ENCODE results near the gene ROBO4. TPM values are rescaled to one million over a fixed set of nuclear protein-coding genes. Genes with fewer than 3 reads are reported as not detected.
A peak's percentile ranks its signal among the peaks of the same experiment; 100 is the strongest.

ROBO4 gene
- total and polyA plus RNA-seq, 11 donors, result 16.3 to 63.5 (median 21.8) TPM

DNA sequence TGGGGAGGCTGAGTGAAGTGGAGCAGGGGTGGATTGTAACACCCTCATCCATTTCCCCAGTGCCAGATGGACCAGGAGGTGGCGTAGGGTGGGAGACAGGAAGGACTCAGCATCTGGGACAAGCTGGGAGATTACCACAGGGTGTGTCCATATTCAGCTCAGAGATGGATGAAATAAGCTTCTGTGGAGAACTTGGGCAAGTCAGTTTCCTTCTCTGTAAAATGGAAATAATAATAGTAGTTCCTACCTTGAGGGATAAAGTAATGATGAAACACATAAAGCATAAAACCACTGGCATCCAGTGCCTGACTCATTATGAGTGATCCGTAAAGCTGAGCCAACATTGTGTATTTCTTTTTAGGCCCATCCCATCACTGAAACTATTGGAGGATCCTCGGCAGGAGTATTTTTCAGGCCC, 607 bp upstream of the ROBO4 start:
- Histone ChIP-seq H3K4me1 (peaks cover 0 to 84% (median 43%) of the 10 kb centered on the region in 12 donors), H3K27ac (peak overlapping the region; percentile 74 to 93 (median 85)), H3K27me3 (no peaks in the 10 kb centered on the region), H3K9me3 (no peaks in the 10 kb centered on the region), H3K4me3 (peak overlapping the region in 6 of 12 donors; percentile 52 to 60 (median 58)), H3K36me3 (peaks cover 0 to 21% (median 5%) of the 10 kb centered on the region in 9 donors)
- WGBS, 4 donors, result 46 to 53% (median 51%) methylated on average over 3 of the region's 3 CpGs
- ATAC-seq (peak; percentile 37 to 64 (median 50)), DNase-seq (peak in 2 of 5 donors; percentile 49 to 54)
- TF ChIP-seq, protein P1, sequence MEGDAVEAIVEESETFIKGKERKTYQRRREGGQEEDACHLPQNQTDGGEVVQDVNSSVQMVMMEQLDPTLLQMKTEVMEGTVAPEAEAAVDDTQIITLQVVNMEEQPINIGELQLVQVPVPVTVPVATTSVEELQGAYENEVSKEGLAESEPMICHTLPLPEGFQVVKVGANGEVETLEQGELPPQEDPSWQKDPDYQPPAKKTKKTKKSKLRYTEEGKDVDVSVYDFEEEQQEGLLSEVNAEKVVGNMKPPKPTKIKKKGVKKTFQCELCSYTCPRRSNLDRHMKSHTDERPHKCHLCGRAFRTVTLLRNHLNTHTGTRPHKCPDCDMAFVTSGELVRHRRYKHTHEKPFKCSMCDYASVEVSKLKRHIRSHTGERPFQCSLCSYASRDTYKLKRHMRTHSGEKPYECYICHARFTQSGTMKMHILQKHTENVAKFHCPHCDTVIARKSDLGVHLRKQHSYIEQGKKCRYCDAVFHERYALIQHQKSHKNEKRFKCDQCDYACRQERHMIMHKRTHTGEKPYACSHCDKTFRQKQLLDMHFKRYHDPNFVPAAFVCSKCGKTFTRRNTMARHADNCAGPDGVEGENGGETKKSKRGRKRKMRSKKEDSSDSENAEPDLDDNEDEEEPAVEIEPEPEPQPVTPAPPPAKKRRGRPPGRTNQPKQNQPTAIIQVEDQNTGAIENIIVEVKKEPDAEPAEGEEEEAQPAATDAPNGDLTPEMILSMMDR (IDR thresholded peaks at IDR 0.05), result peak in 1 of 12 donors; percentile 23
- TF ChIP-seq POLR2A (IDR thresholded peaks at IDR 0.05), result no peak
- intact Hi-C loops (cut with DNase I), result loop anchor here in 2 of 10 donors (2.0 kb wide), 1 partner anchor 23 kb away; no protein-coding TSS in a partner anchor

DNA sequence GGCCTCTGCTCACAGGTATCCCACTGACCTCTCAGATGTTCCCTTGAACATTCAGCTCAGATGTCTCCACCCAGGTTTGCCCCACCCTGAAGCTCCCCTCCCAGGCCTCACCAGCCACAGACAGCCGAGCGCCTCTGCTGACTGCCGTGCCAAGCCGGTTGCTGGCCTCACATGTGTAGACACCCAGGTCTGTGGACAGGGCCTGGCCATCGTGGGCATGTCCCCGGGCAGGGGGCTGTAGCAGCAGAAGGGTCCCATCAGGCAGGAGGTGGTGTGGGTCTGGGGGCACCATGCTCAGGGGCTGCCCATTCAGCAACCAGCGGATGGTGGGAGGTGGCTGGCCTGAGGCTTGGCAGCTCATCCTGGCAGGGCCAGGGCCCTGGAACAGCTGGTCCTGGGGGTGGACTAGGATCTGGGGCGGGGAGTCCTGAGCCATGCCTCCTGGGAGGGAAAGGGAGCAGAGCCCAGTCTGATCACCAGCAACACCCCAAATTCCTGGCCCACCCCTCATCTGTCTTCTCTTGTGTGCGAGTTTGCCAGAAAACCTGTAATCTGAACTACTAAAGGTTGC, 759 bp downstream of the ROBO4 start:
- Histone ChIP-seq H3K27me3 (no peaks in the 10 kb centered on the region), H3K9me3 (no peaks in the 10 kb centered on the region), H3K36me3 (peaks cover 0 to 34% (median 5%) of the 10 kb centered on the region in 9 donors), H3K27ac (peak overlapping the region; percentile 74 to 93 (median 85)), H3K4me3 (peak overlapping the region; percentile 34 to 71 (median 56)), H3K4me1 (peaks cover 0 to 94% (median 52%) of the 10 kb centered on the region in 12 donors)
- 55 to 66% (median 58%) methylated on average over 9 of the region's 9 CpGs for WGBS, 4 donors
- ATAC-seq (peak in 2 of 4 donors; percentile 33 to 35), DNase-seq (peak in 2 of 5 donors; percentile 43 to 67)
- TF ChIP-seq POLR2A (IDR thresholded peaks at IDR 0.05), result no peak
- TF ChIP-seq, protein P1 (IDR thresholded peaks at IDR 0.05), result no peak
- intact Hi-C loops (cut with DNase I), result loop anchor here in 2 of 10 donors (2.0 kb wide), 2 partner anchors 16 to 20 kb away; no protein-coding TSS in a partner anchor

- no peaks in the 10 kb centered on the region for H3K27me3 ChIP-seq
- DNase-seq (peak in 1 of 5 donors; percentile 21), ATAC-seq (no peak)
- TF ChIP-seq, protein P1 (IDR thresholded peaks at IDR 0.05), result no peak
- TF ChIP-seq POLR2A (IDR thresholded peaks at IDR 0.05), result no peak
- intact Hi-C loops (cut with DNase I), result loop anchor here in 2 of 10 donors (2.0 kb wide), 2 partner anchors 15 to 19 kb away; no protein-coding TSS in a partner anchor
- H3K4me1 ChIP-seq, result peaks cover 0 to 92% (median 54%) of the 10 kb centered on the region in 12 donors
- peaks cover 0 to 36% (median 9%) of the 10 kb centered on the region in 9 donors for H3K36me3 ChIP-seq
- H3K27ac ChIP-seq, result peak overlapping the region; percentile 74 to 93 (median 85)
- no peaks in the 10 kb centered on the region for H3K9me3 ChIP-seq
- 54 to 71% (median 63%) methylated on average over 12 to 16 of the region's 16 CpGs for WGBS, 4 donors
- H3K4me3 ChIP-seq, result peak overlapping the region; percentile 34 to 71 (median 56)
Observed at GRCh38 chr11:124896071-124896750, 1.5 kb downstream of the ROBO4 start.

DNA sequence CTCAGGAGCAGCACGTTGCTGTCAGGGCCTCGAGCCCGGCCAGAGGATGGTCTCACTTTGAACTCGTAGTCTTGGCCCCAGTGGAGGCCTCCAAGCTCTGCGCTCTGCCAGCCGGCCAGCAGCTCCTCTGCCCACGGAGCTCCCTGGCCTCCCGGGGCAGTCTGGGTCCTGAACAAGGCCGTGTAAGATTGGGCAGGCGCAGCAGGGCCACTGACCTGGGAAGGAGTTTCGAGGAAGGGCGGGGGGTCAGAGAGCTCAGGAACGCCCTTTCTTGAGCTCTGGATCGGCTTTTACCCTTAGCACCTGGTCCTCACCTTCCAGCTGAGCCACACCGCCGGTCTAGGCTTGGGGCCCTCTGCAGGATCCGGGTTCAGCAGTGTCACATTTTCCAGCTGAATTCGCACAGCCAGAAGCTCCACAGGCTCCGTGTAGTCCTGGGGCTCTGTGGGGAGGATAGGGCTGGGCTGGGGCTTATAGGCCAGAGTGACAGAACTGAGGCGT, 2.1 kb downstream of the ROBO4 start:
- no peaks in the 10 kb centered on the region for H3K9me3 ChIP-seq
- H3K27ac ChIP-seq, result peak overlapping the region; percentile 74 to 93 (median 85)
- ATAC-seq (no peak), DNase-seq (peak in 1 of 5 donors; percentile 26)
- TF ChIP-seq, protein P1 (IDR thresholded peaks at IDR 0.05), result no peak
- TF ChIP-seq POLR2A (IDR thresholded peaks at IDR 0.05), result no peak
- H3K27me3 ChIP-seq, result no peaks in the 10 kb centered on the region
- intact Hi-C loops (cut with DNase I), result no loop called here
- peaks cover 0 to 92% (median 58%) of the 10 kb centered on the region in 12 donors for H3K4me1 ChIP-seq
- 58 to 74% (median 62%) methylated on average over 20 of the region's 20 CpGs for WGBS, 4 donors
- H3K36me3 ChIP-seq, result peaks cover 0 to 36% (median 9%) of the 10 kb centered on the region in 9 donors
- peak overlapping the region; percentile 34 to 71 (median 56) for H3K4me3 ChIP-seq
